Neural cell (in vitro differentiated cells): Measurements from ENCODE around the gene OR5L2. TPM values are rescaled to one million over a fixed set of nuclear protein-coding genes. Genes with fewer than 3 reads are reported as not detected.

Experiments used
- H2AFZ ChIP-seq: fragments of 200-600, 300-800 bp; sonication (generic), shearing (Covaris generic); 2 replicates; pipeline ENCODE4 v1.6.0; 2014; ENCODE audit warnings: low read depth, mild to moderate bottlenecking, antibody characterized with exemption, low read length, moderate library complexity
- H3F3A ChIP-seq: fragments of 200-600 bp; shearing (Covaris generic); 2 replicates; pipeline ENCODE4 v1.6.1; 2016; ENCODE audit warnings: mild to moderate bottlenecking, moderate library complexity, mixed read lengths, antibody characterized with exemption, low read length; ENCODE audit not compliant: insufficient read depth, poor library complexity, severe bottlenecking
- H3K27ac ChIP-seq: fragments of 200-600, 300-800 bp; sonication (generic), shearing (Covaris generic); 2 replicates; pipeline ENCODE4 v1.5.1; 2014; ENCODE audit warnings: mild to moderate bottlenecking, low read length, moderate library complexity
- H3K27me3 ChIP-seq: fragments of 300-800, 200-600 bp; sonication (generic), shearing (Covaris generic); 2 replicates; pipeline ENCODE4 v1.6.0; 2014; ENCODE audit warnings: mild to moderate bottlenecking, low read depth, low read length, moderate library complexity; ENCODE audit not compliant: insufficient read depth
- H3K36me3 ChIP-seq: fragments of 300-800, 200-600 bp; sonication (generic), shearing (Covaris generic); 2 replicates; pipeline ENCODE4 v1.5.1; 2014; ENCODE audit warnings: mild to moderate bottlenecking, antibody characterized with exemption, low read length, moderate library complexity; ENCODE audit not compliant: insufficient read depth
- H3K4me2 ChIP-seq: fragments of 300-800, 200-600 bp; sonication (generic), shearing (Covaris generic); 2 replicates; pipeline ENCODE4 v1.6.0; 2014; ENCODE audit warnings: mild to moderate bottlenecking, low read length
- H3K4me3 ChIP-seq: fragments of 300-800, 200-600 bp; sonication (generic), shearing (Covaris generic); 2 replicates; pipeline ENCODE4 v1.5.1; 2014; ENCODE audit warnings: mild to moderate bottlenecking, low read length, moderate library complexity
- H3K79me2 ChIP-seq: fragments of 200-600 bp; shearing (Covaris generic); replicated peaks from 2 replicates; pipeline ENCODE4 v1.6.0; 2014; ENCODE audit warnings: mild to moderate bottlenecking, low read length, moderate library complexity; ENCODE audit not compliant: insufficient read depth
- H3K9ac ChIP-seq: fragments of 300-800, 200-600 bp; sonication (generic), shearing (Covaris generic); 2 replicates; pipeline ENCODE4 v1.6.1; 2016; ENCODE audit warnings: mild to moderate bottlenecking, low read length, mixed read lengths
- H3K9me2 ChIP-seq: fragments of 200-600 bp; shearing (Covaris generic); 2 replicates; pipeline ENCODE4 v1.6.1; 2016; ENCODE audit warnings: mild to moderate bottlenecking, low read length, mixed read lengths; ENCODE audit not compliant: insufficient read depth
- H3K9me3 ChIP-seq: fragments of 200-600, 300-800 bp; sonication (generic), shearing (Covaris generic); 2 replicates; pipeline ENCODE4 v1.6.1; 2016; ENCODE audit warnings: mild to moderate bottlenecking, mixed run types, low read length, moderate library complexity, mixed read lengths
- H4K20me1 ChIP-seq: fragments of 200-600 bp; shearing (Covaris generic); 2 replicates; pipeline ENCODE4 v1.6.1; 2016; ENCODE audit warnings: mild to moderate bottlenecking, mixed run types; ENCODE audit not compliant: insufficient read depth
- EP300 ChIP-seq: fragments of 450-650 bp; conservative IDR thresholded peaks from 2 replicates; pipeline ENCODE4 v1.6.1; 2014; ENCODE audit warnings: antibody characterized with exemption, mild to moderate bottlenecking, moderate library complexity; ENCODE audit not compliant: poor library complexity, severe bottlenecking
- EZH2 ChIP-seq: fragments of 200-600, 300-800 bp; shearing (Covaris generic), sonication (generic); IDR thresholded peaks from 2 replicates; pipeline ENCODE4 v1.6.1; 2014; ENCODE audit warnings: antibody characterized with exemption, low read length, borderline replicate concordance, mild to moderate bottlenecking; ENCODE audit not compliant: insufficient read depth, poor library complexity, severe bottlenecking
- MXI1 ChIP-seq: fragments of 450-650 bp; conservative IDR thresholded peaks from 2 replicates; pipeline ENCODE4 v1.6.1; 2014; ENCODE audit warnings: antibody characterized with exemption, mild to moderate bottlenecking; ENCODE audit not compliant: poor library complexity, severe bottlenecking
- POLR2AphosphoS5 ChIP-seq: IDR thresholded peaks from 2 replicates; pipeline ENCODE4 v1.6.1; 2012
- REST ChIP-seq: IDR thresholded peaks from 2 replicates; pipeline ENCODE4 v1.6.1; 2012; ENCODE audit warnings: borderline replicate concordance
- SMC3 ChIP-seq: fragments of 450-650 bp; conservative IDR thresholded peaks from 2 replicates; pipeline ENCODE4 v1.6.1; 2014; ENCODE audit warnings: antibody characterized with exemption, mild to moderate bottlenecking, moderate library complexity; ENCODE audit not compliant: poor library complexity
- TAF1 ChIP-seq: IDR thresholded peaks from 2 replicates; pipeline ENCODE4 v1.6.1; 2012; ENCODE audit warnings: low read depth
- polyA minus RNA-seq: library from RNA; depleted of rRNA, polyadenylated mRNA; stranded (reverse); fragments of >200 nt; gene quantifications from 2 replicates; pipeline ENCODE4 v1.2.3, GENCODE V29; 2014
- polyA plus RNA-seq: library from polyadenylated mRNA; depleted of rRNA; stranded (reverse); fragments of >200 nt; gene quantifications from 2 replicates; pipeline ENCODE4 v1.2.3, GENCODE V29; 2014

The OR5L2 gene
- polyA plus RNA-seq (not detected in 2 replicates), polyA minus RNA-seq (not detected in 2 replicates)

- H3K9me3 ChIP-seq, result no peaks in the 10 kb centered on the region
- H3K79me2 ChIP-seq, result no peaks in the 10 kb centered on the region
- no peak within 1 kb of the TSS for H3K4me2 ChIP-seq
- H3K9me2 ChIP-seq, result no peaks in the 10 kb centered on the region
- TF ChIP-seq TAF1, result no peak
- no peak for TF ChIP-seq EZH2
- TF ChIP-seq EP300, result no peak
- no peak within 1 kb of the TSS for H3K9ac ChIP-seq
- H3F3A ChIP-seq, result no peaks in the 10 kb centered on the region
- no peaks in the 10 kb centered on the region for H4K20me1 ChIP-seq
- no peak within 1 kb of the TSS for H3K4me3 ChIP-seq
- H2AFZ ChIP-seq, result no peak within 1 kb of the TSS
- no peaks in the 10 kb centered on the region for H3K27me3 ChIP-seq
- no peak within 1 kb of the TSS for H3K27ac ChIP-seq
- no peaks in the 10 kb centered on the region for H3K36me3 ChIP-seq
These were observed at the start of gene OR5L2 for GRCh38 chr11:55826919-55827318. Gene OR5L2, plus strand, starts transcription at chr11:55827219. Its CDS starts 0 bp downstream, at chr11:55827219.

- Histone ChIP-seq H3K27me3 (no peaks in the 10 kb centered on the region), H3K36me3 (no peaks in the 10 kb centered on the region), H3K9me2 (no peaks in the 10 kb centered on the region), H3K9ac (no peak overlapping the region), H3K27ac (no peak overlapping the region), H3F3A (no peaks in the 10 kb centered on the region), H3K9me3 (no peaks in the 10 kb centered on the region), H2AFZ (no peak overlapping the region), H3K4me3 (no peak overlapping the region), H4K20me1 (no peaks in the 10 kb centered on the region), H3K4me2 (no peak overlapping the region), H3K79me2 (no peaks in the 10 kb centered on the region)
- TF ChIP-seq EP300 (no peak), MXI1 (no peak), EZH2 (no peak), REST (no peak)
These were observed 35.4 kb upstream of the OR5L2 start for GRCh38 chr11:55791606-55792005.

GRCh38 chr11:55793321-55793720 lies 33.7 kb upstream of the OR5L2 start:
- no peak overlapping the region for H3K27ac ChIP-seq
- H3K9me2 ChIP-seq, result no peaks in the 10 kb centered on the region
- no peak overlapping the region for H2AFZ ChIP-seq
- H3K27me3 ChIP-seq, result no peaks in the 10 kb centered on the region
- no peaks in the 10 kb centered on the region for H3F3A ChIP-seq
- no peaks in the 10 kb centered on the region for H3K9me3 ChIP-seq
- no peaks in the 10 kb centered on the region for H4K20me1 ChIP-seq
- H3K4me3 ChIP-seq, result no peak overlapping the region
- H3K4me2 ChIP-seq, result no peak overlapping the region
- no peak overlapping the region for H3K9ac ChIP-seq
- no peaks in the 10 kb centered on the region for H3K79me2 ChIP-seq
- TF ChIP-seq POLR2AphosphoS5 (no peak), SMC3 (no peak), TAF1 (no peak)
- no peaks in the 10 kb centered on the region for H3K36me3 ChIP-seq
